ENCODE results near the gene FOXC1. TPM values are rescaled to one million over a fixed set of nuclear protein-coding genes. Genes with fewer than 3 reads are reported as not detected.

Gene FOXC1
- polyA plus RNA-seq, 4 donors, result 52.6 to 96.5 (median 86.0) TPM

- DNase-seq (ENCODE audit: low read depth in 4 of 4, low spot score in 3 of 4), result no peak
These were observed 25.6 kb upstream of the FOXC1 start for GRCh38 chr6:1584146-1584545.

GRCh38 chr6:1584996-1585668 lies 24.6 kb upstream of the FOXC1 start:
- DNase-seq (ENCODE audit: low read depth in 4 of 4, low spot score in 3 of 4), result no peak

- DNase-seq (ENCODE audit: low read depth in 4 of 4, low spot score in 3 of 4), result no peak
These were observed 24.1 kb upstream of the FOXC1 start for GRCh38 chr6:1585669-1586049.

- no peak for DNase-seq (ENCODE audit: low read depth in 4 of 4, low spot score in 3 of 4)
These were observed 23.5 kb upstream of the FOXC1 start for GRCh38 chr6:1586256-1586655.

- no peak for DNase-seq (ENCODE audit: low read depth in 4 of 4, low spot score in 3 of 4)
These were observed 22.8 kb upstream of the FOXC1 start for GRCh38 chr6:1586861-1587450.

GRCh38 chr6:1587546-1587945 lies 22.2 kb upstream of the FOXC1 start:
- DNase-seq (ENCODE audit: low read depth in 4 of 4, low spot score in 3 of 4), result no peak

GRCh38 chr6:1587977-1588376 lies 21.7 kb upstream of the FOXC1 start:
- no peak for DNase-seq (ENCODE audit: low read depth in 4 of 4, low spot score in 3 of 4)

GRCh38 chr6:1589208-1589607 lies 20.5 kb upstream of the FOXC1 start:
- DNase-seq (ENCODE audit: low read depth in 4 of 4, low spot score in 3 of 4), result no peak

- DNase-seq (ENCODE audit: low read depth in 4 of 4, low spot score in 3 of 4), result no peak
These were observed 19.1 kb upstream of the FOXC1 start for GRCh38 chr6:1590580-1590979.

GRCh38 chr6:1591243-1591642 lies 18.5 kb upstream of the FOXC1 start:
- DNase-seq (ENCODE audit: low read depth in 4 of 4, low spot score in 3 of 4), result no peak

GRCh38 chr6:1591926-1592325 lies 17.8 kb upstream of the FOXC1 start:
- DNase-seq (ENCODE audit: low read depth in 4 of 4, low spot score in 3 of 4), result no peak

- no peak for DNase-seq (ENCODE audit: low read depth in 4 of 4, low spot score in 3 of 4)
These were observed 16.9 kb upstream of the FOXC1 start for GRCh38 chr6:1592852-1593251.

GRCh38 chr6:1593286-1593957 lies 16.3 kb upstream of the FOXC1 start:
- DNase-seq (ENCODE audit: low read depth in 4 of 4, low spot score in 3 of 4), result no peak

- DNase-seq (ENCODE audit: low read depth in 4 of 4, low spot score in 3 of 4), result no peak
These were observed 15.8 kb upstream of the FOXC1 start for GRCh38 chr6:1593958-1594314.

- DNase-seq (ENCODE audit: low read depth in 4 of 4, low spot score in 3 of 4), result no peak
These were observed 15.1 kb upstream of the FOXC1 start for GRCh38 chr6:1594445-1595200.

GRCh38 chr6:1595271-1596087 lies 14.2 kb upstream of the FOXC1 start:
- no peak for DNase-seq (ENCODE audit: low read depth in 4 of 4, low spot score in 3 of 4)

- no peak for DNase-seq (ENCODE audit: low read depth in 4 of 4, low spot score in 3 of 4)
These were observed 13.4 kb upstream of the FOXC1 start for GRCh38 chr6:1596088-1596852.

GRCh38 chr6:1597121-1597744 lies 12.5 kb upstream of the FOXC1 start:
- DNase-seq (ENCODE audit: low read depth in 4 of 4, low spot score in 3 of 4), result no peak

- no peak for DNase-seq (ENCODE audit: low read depth in 4 of 4, low spot score in 3 of 4)
These were observed 11.8 kb upstream of the FOXC1 start for GRCh38 chr6:1597924-1598323.
